ENCODE results near the gene YAE1. TPM values are rescaled to one million over a fixed set of nuclear protein-coding genes. Genes with fewer than 3 reads are reported as not detected.

YAE1 gene, protein sequence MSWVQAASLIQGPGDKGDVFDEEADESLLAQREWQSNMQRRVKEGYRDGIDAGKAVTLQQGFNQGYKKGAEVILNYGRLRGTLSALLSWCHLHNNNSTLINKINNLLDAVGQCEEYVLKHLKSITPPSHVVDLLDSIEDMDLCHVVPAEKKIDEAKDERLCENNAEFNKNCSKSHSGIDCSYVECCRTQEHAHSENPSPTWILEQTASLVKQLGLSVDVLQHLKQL
- total RNA-seq (10 to 100 TPM; 23.4 to 27.5 TPM), polyA plus RNA-seq (10 to 100 TPM; 13.1 to 17.8 TPM)

- Histone ChIP-seq H3K4me1 (ENCODE audit: insufficient read depth, low read length) (peaks cover 19% of the 10 kb centered on the region), H3K4me3 (ENCODE audit: low read length in 2 of 2) (peak within 1 kb of the TSS; percentile 83 to 86), H3K27ac (ENCODE audit: low read depth, low read length) (peak within 1 kb of the TSS; percentile 62), H3K27me3 (ENCODE audit: insufficient read depth, low read length) (no peaks in the 10 kb centered on the region), H3K9me3 (ENCODE audit: control insufficient read depth in 1 of 2, low read length in 2 of 2) (no peaks in the 10 kb centered on the region), H3K36me3 (ENCODE audit: insufficient read depth, low read length) (peaks cover 7% of the 10 kb centered on the region)
- POLR2A ChIA-PET (ENCODE audit: partially characterized antibody): interaction anchor here (0.6 to 1.3 kb wide), 5 partner anchors 8 to 568 kb away, joined by 3 to 5 read pairs (median 3); partner anchors contain the start of genes MPLKIP and RALA
- intact Hi-C loops (cut with micrococcal nuclease): loop anchor here (1.0 to 2.0 kb wide), 2 partner anchors 383 to 569 kb away; partner anchors contain the start of genes MPLKIP and SUGCT
- peaks cover 3 to 15% of the 10 kb centered on the region in 2 donors for H3K36me3 Mint-ChIP-seq
- CTCF ChIA-PET (ENCODE audit: partially characterized antibody): interaction anchor here (1.0 to 1.9 kb wide), 4 partner anchors 12 to 180 kb away, joined by 4 to 12 read pairs (median 6); no protein-coding TSS in a partner anchor
- H3K9me3 Mint-ChIP-seq: no peaks in the 10 kb centered on the region
- DNase-seq: peak; percentile 71 to 75 (median 72)
- peaks cover 19 to 29% (median 24%) of the 10 kb centered on the region in 4 donors for H3K4me1 Mint-ChIP-seq
- H3K4me3 Mint-ChIP-seq: peak within 1 kb of the TSS; percentile 98 to 100 (median 100)
- peak within 1 kb of the TSS; percentile 87 to 99 (median 98) for H3K27ac Mint-ChIP-seq
- H3K27me3 Mint-ChIP-seq: peaks cover 0 to 1% of the 10 kb centered on the region in 2 donors
These were observed at the start of gene YAE1 for GRCh38 chr7:39566023-39566921. TSS of gene YAE1 (plus strand) at chr7:39566404. CDS start at chr7:39566419, 15 bp downstream.

DNA sequence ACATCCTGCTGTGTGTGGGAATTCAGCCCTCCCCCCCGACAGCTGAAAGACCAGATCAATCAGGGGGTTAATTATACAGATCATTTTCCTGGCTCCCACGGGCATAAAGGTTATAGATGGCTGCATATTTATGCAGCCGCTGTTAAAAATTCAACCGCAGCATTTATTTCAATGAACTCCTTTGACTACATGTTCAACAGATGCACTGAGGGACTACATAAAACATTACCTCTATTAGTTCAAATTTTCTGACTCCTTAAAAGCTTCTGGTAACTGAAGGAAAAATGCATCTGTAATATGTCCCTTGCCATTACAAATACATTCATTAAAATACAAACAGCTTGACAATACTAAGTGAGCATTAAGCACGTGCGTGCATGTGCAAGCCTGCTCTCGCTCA is 49.7 kb upstream of the YAE1 start:
- Histone ChIP-seq H3K4me1 (ENCODE audit: insufficient read depth, low read length) (no peaks in the 10 kb centered on the region), H3K4me3 (ENCODE audit: low read length in 2 of 2) (no peak overlapping the region), H3K27ac (ENCODE audit: low read depth, low read length) (no peak overlapping the region), H3K36me3 (ENCODE audit: insufficient read depth, low read length) (no peaks in the 10 kb centered on the region), H3K27me3 (ENCODE audit: insufficient read depth, low read length) (no peaks in the 10 kb centered on the region), H3K9me3 (ENCODE audit: control insufficient read depth in 1 of 2, low read length in 2 of 2) (no peaks in the 10 kb centered on the region)
- Mint-ChIP-seq H3K36me3 (no peaks in the 10 kb centered on the region), H3K27me3 (peaks cover 2 to 15% of the 10 kb centered on the region in 2 donors), H3K9me3 (no peaks in the 10 kb centered on the region), H3K4me3 (no peak overlapping the region), H3K4me1 (peaks cover 0 to 4% (median 3%) of the 10 kb centered on the region in 4 donors), H3K27ac (no peak overlapping the region)
- intact Hi-C loops (cut with micrococcal nuclease): no loop called here
- CTCF ChIA-PET (ENCODE audit: partially characterized antibody): no interaction called here
- DNase-seq: no peak
- POLR2A ChIA-PET (ENCODE audit: partially characterized antibody): no interaction called here

DNA sequence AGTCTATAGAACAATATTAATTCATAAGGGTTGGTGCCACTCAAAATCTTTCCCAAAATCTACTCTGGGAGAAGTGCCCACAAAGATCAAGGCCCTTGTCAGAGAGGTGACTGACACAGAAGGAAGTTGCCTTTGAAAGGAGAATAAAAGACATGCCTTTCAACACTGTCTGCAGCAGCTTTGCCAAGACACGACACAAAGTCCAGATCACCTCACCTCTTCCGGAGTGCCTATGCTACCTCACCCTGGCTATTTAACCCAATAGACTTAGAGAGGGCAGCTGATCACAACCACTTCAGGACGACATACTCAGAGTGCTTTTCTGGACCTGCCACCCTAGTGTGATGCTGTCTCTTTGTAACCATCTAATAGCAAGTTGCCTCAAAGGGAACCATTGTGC is 49.0 kb upstream of the YAE1 start:
- ChIA-PET CTCF (ENCODE audit: partially characterized antibody) (no interaction called here), POLR2A (ENCODE audit: partially characterized antibody) (no interaction called here)
- intact Hi-C loops (cut with micrococcal nuclease): no loop called here
- no peaks in the 10 kb centered on the region for H3K27me3 ChIP-seq (ENCODE audit: insufficient read depth, low read length)
- Mint-ChIP-seq H3K4me3 (no peak overlapping the region), H3K9me3 (no peaks in the 10 kb centered on the region), H3K4me1 (peaks cover 0 to 4% (median 3%) of the 10 kb centered on the region in 4 donors), H3K36me3 (no peaks in the 10 kb centered on the region), H3K27ac (no peak overlapping the region), H3K27me3 (peaks cover 1 to 15% of the 10 kb centered on the region in 2 donors)
- H3K4me3 ChIP-seq (ENCODE audit: low read length in 2 of 2): no peak overlapping the region
- no peak overlapping the region for H3K27ac ChIP-seq (ENCODE audit: low read depth, low read length)
- no peaks in the 10 kb centered on the region for H3K4me1 ChIP-seq (ENCODE audit: insufficient read depth, low read length)
- no peaks in the 10 kb centered on the region for H3K9me3 ChIP-seq (ENCODE audit: control insufficient read depth in 1 of 2, low read length in 2 of 2)
- H3K36me3 ChIP-seq (ENCODE audit: insufficient read depth, low read length): no peaks in the 10 kb centered on the region
- DNase-seq: no peak

DNA sequence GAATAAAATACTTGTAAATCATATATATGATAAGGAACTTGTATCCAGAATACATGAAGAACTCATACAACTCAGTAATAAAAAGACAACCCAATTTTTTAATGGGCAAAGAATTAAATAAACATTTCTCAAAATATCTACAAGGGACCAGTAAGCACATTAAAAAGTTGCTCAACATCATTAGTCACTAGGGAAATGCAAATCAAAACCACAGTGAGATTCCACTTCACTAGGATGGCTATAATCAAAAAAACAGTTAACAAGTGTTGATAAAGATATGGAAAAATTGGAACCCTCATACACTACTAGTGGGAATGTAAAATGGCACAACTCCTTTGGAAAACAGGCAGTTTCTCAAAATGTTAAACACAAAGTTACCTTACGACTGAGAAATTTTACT is 40.3 kb upstream of the YAE1 start:
- intact Hi-C loops (cut with micrococcal nuclease): no loop called here
- DNase-seq: no peak
- Mint-ChIP-seq H3K27ac (no peak overlapping the region), H3K27me3 (peaks cover 12 to 22% of the 10 kb centered on the region in 2 donors), H3K9me3 (no peaks in the 10 kb centered on the region), H3K36me3 (no peaks in the 10 kb centered on the region), H3K4me1 (no peaks in the 10 kb centered on the region), H3K4me3 (no peak overlapping the region)
- Histone ChIP-seq H3K36me3 (ENCODE audit: insufficient read depth, low read length) (no peaks in the 10 kb centered on the region), H3K27ac (ENCODE audit: low read depth, low read length) (no peak overlapping the region), H3K4me1 (ENCODE audit: insufficient read depth, low read length) (no peaks in the 10 kb centered on the region), H3K4me3 (ENCODE audit: low read length in 2 of 2) (no peak overlapping the region), H3K27me3 (ENCODE audit: insufficient read depth, low read length) (no peaks in the 10 kb centered on the region), H3K9me3 (ENCODE audit: control insufficient read depth in 1 of 2, low read length in 2 of 2) (no peaks in the 10 kb centered on the region)
- CTCF ChIA-PET (ENCODE audit: partially characterized antibody): no interaction called here
- POLR2A ChIA-PET (ENCODE audit: partially characterized antibody): no interaction called here

- Mint-ChIP-seq H3K27me3 (peaks cover 12 to 18% of the 10 kb centered on the region in 2 donors), H3K27ac (no peak overlapping the region), H3K36me3 (no peaks in the 10 kb centered on the region), H3K4me3 (no peak overlapping the region), H3K9me3 (no peaks in the 10 kb centered on the region), H3K4me1 (no peaks in the 10 kb centered on the region)
- intact Hi-C loops (cut with micrococcal nuclease): no loop called here
- Histone ChIP-seq H3K9me3 (ENCODE audit: control insufficient read depth in 1 of 2, low read length in 2 of 2) (no peaks in the 10 kb centered on the region), H3K27me3 (ENCODE audit: insufficient read depth, low read length) (no peaks in the 10 kb centered on the region), H3K4me3 (ENCODE audit: low read length in 2 of 2) (no peak overlapping the region), H3K27ac (ENCODE audit: low read depth, low read length) (no peak overlapping the region), H3K36me3 (ENCODE audit: insufficient read depth, low read length) (no peaks in the 10 kb centered on the region), H3K4me1 (ENCODE audit: insufficient read depth, low read length) (no peaks in the 10 kb centered on the region)
- DNase-seq: no peak
- POLR2A ChIA-PET (ENCODE audit: partially characterized antibody): no interaction called here
- CTCF ChIA-PET (ENCODE audit: partially characterized antibody): no interaction called here
These were observed 39.5 kb upstream of the YAE1 start for GRCh38 chr7:39526666-39527065.

DNA sequence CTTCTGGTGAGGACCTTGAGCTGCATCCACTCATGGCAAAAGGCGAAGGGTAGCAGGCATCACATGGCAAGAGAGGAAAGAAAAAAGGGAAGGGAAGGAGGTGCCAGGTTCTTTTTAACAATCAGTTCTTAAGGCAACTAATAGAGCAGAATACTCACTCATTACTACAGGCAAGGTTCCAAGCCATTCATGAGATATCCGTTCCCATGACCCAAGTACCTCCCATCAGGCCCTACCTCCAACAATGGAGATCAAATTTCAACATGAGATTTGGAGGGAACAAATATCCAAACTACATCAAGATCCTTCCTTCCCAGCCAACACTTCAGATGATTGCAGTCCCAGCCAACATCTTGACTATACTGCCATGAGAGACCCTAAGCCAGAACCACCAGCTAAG is 38.9 kb upstream of the YAE1 start:
- no peaks in the 10 kb centered on the region for H3K9me3 ChIP-seq (ENCODE audit: control insufficient read depth in 1 of 2, low read length in 2 of 2)
- H3K27me3 ChIP-seq (ENCODE audit: insufficient read depth, low read length): no peaks in the 10 kb centered on the region
- intact Hi-C loops (cut with micrococcal nuclease): no loop called here
- CTCF ChIA-PET (ENCODE audit: partially characterized antibody): no interaction called here
- H3K4me1 ChIP-seq (ENCODE audit: insufficient read depth, low read length): no peaks in the 10 kb centered on the region
- H3K4me1 Mint-ChIP-seq: no peaks in the 10 kb centered on the region
- POLR2A ChIA-PET (ENCODE audit: partially characterized antibody): no interaction called here
- H3K4me3 Mint-ChIP-seq: no peak overlapping the region
- H3K9me3 Mint-ChIP-seq: no peaks in the 10 kb centered on the region
- no peak overlapping the region for H3K27ac ChIP-seq (ENCODE audit: low read depth, low read length)
- no peaks in the 10 kb centered on the region for H3K36me3 Mint-ChIP-seq
- peak overlapping the region in 2 of 7 donors; percentile 19 to 39 for H3K27ac Mint-ChIP-seq
- no peaks in the 10 kb centered on the region for H3K36me3 ChIP-seq (ENCODE audit: insufficient read depth, low read length)
- H3K4me3 ChIP-seq (ENCODE audit: low read length in 2 of 2): no peak overlapping the region
- no peak for DNase-seq
- H3K27me3 Mint-ChIP-seq: peaks cover 12 to 17% of the 10 kb centered on the region in 2 donors

DNA sequence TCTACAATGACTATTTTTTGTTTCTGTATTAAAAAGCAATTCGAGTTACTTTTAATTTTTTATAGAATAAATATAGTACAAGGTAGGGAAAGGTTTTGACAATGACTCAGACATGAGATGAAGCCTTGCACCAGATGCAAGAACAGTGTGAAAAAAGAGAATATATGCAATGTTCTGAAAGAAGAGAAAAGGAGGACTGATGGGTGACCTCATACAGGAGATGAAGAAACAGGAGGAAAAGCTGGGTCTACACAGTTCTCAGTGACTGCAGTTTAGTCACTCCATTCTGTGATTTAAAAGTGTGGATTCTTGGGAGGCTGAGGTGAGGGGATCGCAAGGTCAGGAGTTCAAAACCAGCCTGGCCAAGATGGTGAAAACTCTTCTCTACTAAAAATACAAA is 38.3 kb upstream of the YAE1 start:
- Histone ChIP-seq H3K27ac (ENCODE audit: low read depth, low read length) (no peak overlapping the region), H3K4me3 (ENCODE audit: low read length in 2 of 2) (no peak overlapping the region), H3K4me1 (ENCODE audit: insufficient read depth, low read length) (no peaks in the 10 kb centered on the region), H3K27me3 (ENCODE audit: insufficient read depth, low read length) (no peaks in the 10 kb centered on the region), H3K9me3 (ENCODE audit: control insufficient read depth in 1 of 2, low read length in 2 of 2) (no peaks in the 10 kb centered on the region), H3K36me3 (ENCODE audit: insufficient read depth, low read length) (no peaks in the 10 kb centered on the region)
- no peak overlapping the region for H3K4me3 Mint-ChIP-seq
- H3K27ac Mint-ChIP-seq: no peak overlapping the region
- DNase-seq: no peak
- H3K27me3 Mint-ChIP-seq: peaks cover 12 to 17% of the 10 kb centered on the region in 2 donors
- no peaks in the 10 kb centered on the region for H3K36me3 Mint-ChIP-seq
- intact Hi-C loops (cut with micrococcal nuclease): no loop called here
- ChIA-PET CTCF (ENCODE audit: partially characterized antibody) (no interaction called here), POLR2A (ENCODE audit: partially characterized antibody) (no interaction called here)
- no peaks in the 10 kb centered on the region for H3K4me1 Mint-ChIP-seq
- no peaks in the 10 kb centered on the region for H3K9me3 Mint-ChIP-seq
